Measurements from ENCODE around the gene SCAF11.

DNA sequence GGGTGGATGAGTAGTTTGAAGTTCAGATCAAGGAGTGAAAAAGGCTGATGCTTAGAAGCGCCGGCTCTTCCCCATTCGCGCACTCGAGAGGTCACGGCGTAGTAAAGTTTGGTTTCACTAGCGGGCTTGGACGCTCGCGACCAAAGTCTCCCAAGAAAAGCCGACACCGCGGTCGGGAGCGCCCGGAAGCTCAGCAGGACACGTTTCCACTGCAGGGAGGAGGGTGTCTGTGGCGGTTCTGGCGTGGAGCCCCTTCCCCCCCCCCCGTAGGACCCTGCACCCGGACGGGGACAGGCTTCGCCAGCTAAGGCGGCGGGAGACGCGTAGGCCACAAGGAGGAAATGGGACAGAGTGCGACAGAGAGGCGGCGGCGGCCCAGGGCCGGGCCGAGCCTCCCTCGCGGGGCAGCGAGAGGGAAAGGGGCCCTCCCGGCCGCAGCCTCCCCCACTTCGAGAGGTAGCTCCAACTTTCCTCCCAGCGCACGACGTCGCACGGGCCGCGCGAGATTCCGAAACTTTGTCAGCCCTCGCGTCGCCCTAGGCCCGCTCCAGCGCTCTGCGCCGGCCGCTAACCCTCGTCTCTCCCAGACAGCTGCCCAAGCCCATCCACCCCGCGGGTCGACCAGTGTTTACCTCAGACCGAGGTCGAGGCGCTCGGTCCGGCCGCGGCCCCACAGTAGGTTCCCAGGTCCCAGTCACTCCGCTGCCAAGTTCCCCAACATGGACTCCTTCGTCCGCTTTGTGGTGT, 480 bp downstream of the SCAF11 start:
- TF ChIP-seq, protein P1, sequence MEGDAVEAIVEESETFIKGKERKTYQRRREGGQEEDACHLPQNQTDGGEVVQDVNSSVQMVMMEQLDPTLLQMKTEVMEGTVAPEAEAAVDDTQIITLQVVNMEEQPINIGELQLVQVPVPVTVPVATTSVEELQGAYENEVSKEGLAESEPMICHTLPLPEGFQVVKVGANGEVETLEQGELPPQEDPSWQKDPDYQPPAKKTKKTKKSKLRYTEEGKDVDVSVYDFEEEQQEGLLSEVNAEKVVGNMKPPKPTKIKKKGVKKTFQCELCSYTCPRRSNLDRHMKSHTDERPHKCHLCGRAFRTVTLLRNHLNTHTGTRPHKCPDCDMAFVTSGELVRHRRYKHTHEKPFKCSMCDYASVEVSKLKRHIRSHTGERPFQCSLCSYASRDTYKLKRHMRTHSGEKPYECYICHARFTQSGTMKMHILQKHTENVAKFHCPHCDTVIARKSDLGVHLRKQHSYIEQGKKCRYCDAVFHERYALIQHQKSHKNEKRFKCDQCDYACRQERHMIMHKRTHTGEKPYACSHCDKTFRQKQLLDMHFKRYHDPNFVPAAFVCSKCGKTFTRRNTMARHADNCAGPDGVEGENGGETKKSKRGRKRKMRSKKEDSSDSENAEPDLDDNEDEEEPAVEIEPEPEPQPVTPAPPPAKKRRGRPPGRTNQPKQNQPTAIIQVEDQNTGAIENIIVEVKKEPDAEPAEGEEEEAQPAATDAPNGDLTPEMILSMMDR (IDR thresholded peaks at IDR 0.05 in 2 of 3, conservative IDR thresholded peaks at IDR 0.05 in 1 of 3; ENCODE audit: borderline replicate concordance in 1 of 3, insufficient read depth in 1 of 3, low read depth in 2 of 3, low read length in 2 of 3), result no peak
- TF ChIP-seq, protein P2, sequence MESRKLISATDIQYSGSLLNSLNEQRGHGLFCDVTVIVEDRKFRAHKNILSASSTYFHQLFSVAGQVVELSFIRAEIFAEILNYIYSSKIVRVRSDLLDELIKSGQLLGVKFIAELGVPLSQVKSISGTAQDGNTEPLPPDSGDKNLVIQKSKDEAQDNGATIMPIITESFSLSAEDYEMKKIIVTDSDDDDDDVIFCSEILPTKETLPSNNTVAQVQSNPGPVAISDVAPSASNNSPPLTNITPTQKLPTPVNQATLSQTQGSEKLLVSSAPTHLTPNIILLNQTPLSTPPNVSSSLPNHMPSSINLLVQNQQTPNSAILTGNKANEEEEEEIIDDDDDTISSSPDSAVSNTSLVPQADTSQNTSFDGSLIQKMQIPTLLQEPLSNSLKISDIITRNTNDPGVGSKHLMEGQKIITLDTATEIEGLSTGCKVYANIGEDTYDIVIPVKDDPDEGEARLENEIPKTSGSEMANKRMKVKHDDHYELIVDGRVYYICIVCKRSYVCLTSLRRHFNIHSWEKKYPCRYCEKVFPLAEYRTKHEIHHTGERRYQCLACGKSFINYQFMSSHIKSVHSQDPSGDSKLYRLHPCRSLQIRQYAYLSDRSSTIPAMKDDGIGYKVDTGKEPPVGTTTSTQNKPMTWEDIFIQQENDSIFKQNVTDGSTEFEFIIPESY (IDR thresholded peaks at IDR 0.05; ENCODE audit: extremely low read depth, insufficient replicate concordance, low read length), result no peak
- TF ChIP-seq RAD21 (IDR thresholded peaks at IDR 0.05; ENCODE audit: low read depth) (peak; percentile 8; the same call in 1 of the 2 replicates), POLR2A (IDR thresholded peaks at IDR 0.05; ENCODE audit: borderline replicate concordance, extremely low read depth, insufficient read depth, insufficient read length) (no peak), ZNF274 (IDR thresholded peaks at IDR 0.05; ENCODE audit: low read depth, low read length) (no peak)

Measured in HCT116 (cell line).